Astrocyte of the cerebellum (primary cell): Measurements from ENCODE around the gene TMC4.
A peak's percentile ranks its signal among the peaks of the same experiment; 100 is the strongest.

ENCODE experiments used
- DNase-seq: peaks from one replicate; pipeline ENCODE4 v3.0.0-alpha.2; 2011; ENCODE audit warnings: low read depth
- H3K4me3 ChIP-seq: 2 replicates; pipeline ENCODE4 v1.5.1; 2011; ENCODE audit warnings: mild to moderate bottlenecking, low read depth, low read length, moderate library complexity
- in situ Hi-C: cut with HindIII; loops from 2 replicates; pipeline ENCODE4 v1.10.0; 2017; ENCODE audit warnings: low sequenced_read_pairs
- TF ChIP-seq, protein P1 (sequence below): IDR thresholded peaks from 2 replicates; pipeline ENCODE4 v1.5.1; 2012; ENCODE audit warnings: low read length, low read depth, moderate library complexity, mild to moderate bottlenecking; ENCODE audit errors: missing control alignments

TMC4 gene

DNA sequence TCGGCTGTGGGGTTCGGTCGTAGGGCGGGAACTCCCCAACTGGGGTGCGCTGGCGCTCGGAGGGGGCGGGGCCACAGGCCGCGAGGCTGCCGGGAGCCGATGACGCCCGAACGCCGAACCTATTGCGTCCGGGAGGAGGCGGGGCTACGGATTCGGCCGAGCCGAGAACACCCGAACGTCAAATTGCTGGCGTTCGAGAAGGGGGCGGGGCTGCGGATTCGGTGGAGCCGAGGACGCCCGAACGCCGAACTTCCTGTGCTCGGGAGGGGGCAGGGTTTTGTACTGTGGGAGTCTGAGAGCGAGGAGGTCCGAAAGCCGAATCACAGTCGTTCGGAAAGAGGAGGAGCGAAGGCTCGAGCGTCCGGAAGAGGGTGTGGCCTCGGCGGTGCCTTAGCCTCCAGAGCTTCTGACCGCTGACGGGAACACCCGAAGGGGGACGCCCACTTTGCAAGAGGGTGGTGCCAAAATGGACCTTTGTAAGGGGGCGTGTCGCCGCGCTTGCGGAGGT is 17.6 kb upstream of the TMC4 start:
- DNase-seq: peak; percentile 100
- in situ Hi-C loops: no loop called here
- TF ChIP-seq, protein P1, sequence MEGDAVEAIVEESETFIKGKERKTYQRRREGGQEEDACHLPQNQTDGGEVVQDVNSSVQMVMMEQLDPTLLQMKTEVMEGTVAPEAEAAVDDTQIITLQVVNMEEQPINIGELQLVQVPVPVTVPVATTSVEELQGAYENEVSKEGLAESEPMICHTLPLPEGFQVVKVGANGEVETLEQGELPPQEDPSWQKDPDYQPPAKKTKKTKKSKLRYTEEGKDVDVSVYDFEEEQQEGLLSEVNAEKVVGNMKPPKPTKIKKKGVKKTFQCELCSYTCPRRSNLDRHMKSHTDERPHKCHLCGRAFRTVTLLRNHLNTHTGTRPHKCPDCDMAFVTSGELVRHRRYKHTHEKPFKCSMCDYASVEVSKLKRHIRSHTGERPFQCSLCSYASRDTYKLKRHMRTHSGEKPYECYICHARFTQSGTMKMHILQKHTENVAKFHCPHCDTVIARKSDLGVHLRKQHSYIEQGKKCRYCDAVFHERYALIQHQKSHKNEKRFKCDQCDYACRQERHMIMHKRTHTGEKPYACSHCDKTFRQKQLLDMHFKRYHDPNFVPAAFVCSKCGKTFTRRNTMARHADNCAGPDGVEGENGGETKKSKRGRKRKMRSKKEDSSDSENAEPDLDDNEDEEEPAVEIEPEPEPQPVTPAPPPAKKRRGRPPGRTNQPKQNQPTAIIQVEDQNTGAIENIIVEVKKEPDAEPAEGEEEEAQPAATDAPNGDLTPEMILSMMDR: no peak
- H3K4me3 ChIP-seq: peak overlapping the region; percentile 72

DNA sequence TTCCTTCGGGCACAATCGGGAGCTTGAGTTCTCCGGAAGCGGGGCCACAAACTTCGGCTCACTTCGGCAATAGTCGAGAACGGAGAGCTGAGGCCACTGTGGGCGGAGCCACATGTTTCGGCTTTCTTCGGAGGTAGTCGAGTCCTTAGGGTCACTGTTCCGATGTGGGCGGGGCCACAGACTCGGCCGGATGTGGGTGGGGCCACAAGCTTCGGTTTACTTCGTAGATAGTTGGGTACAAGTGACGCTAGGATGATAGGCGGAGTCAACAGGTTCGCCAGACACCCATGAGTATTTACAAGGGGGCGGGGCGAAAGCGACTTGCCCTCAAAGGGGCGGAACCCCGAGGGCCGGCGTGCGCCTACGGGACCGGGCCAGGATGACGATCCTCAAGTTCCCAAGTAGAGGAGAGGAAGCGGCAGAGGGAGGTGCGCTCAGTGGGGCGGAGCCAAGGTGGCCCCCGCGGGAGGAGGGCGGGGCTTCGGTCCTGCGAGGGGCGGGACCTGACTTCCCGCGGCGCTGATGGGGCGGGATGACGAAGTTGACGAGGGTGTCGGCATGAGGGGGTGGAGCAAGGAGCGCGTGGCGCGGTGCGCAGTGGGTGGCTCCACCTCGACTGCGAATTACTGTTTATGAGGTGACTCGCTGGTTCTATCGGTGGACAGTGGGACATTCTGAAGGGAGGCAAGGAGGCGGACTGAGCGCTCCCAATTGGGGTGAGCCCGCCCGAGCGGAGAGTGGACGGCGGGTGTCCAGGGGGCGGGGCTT is 17.0 kb upstream of the TMC4 start:
- TF ChIP-seq, protein P1: no peak
- in situ Hi-C loops: no loop called here
- peak overlapping the region; percentile 72 for H3K4me3 ChIP-seq
- peak; percentile 100 for DNase-seq

DNA sequence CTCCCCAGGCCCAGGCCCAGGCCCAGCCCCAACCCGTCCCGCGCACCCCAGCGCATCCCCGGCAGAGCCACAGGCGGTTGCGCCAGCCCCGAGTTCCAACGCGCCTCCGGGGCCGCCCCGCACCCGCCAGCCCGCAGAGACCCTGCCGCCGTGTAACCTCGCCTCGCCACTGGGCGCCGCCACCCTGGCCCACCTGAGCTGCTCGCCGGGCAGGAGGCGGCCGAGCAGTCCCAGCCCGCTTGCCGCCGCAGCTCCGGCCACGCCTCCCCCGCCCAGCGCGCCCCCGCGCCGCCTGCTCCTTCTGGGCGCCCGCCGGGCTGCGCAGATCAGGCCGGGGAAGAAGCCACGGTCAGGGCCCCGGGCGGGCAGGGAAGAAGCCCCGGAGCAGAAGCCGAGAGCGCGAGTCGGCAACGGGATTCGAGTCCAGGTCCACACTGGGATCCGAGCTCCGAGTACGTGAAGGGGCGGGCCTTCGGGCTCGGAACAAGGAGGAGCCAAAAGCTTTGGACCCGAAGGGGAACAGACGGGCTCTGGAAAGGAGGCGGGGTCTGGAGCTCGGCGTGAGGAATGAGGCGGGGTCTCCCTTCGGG is 16.3 kb upstream of the TMC4 start, which contains the start of gene MBOAT7:
Gene MBOAT7 (minus strand): TSS at position 436 of the 590 bp plus-strand sequence. CDS start 1,072 bp downstream, outside the sequence.
- DNase-seq: no peak
- TF ChIP-seq, protein P1: peak; percentile 11
- peak within 1 kb of the TSS; percentile 72 for H3K4me3 ChIP-seq
- in situ Hi-C loops: no loop called here

DNA sequence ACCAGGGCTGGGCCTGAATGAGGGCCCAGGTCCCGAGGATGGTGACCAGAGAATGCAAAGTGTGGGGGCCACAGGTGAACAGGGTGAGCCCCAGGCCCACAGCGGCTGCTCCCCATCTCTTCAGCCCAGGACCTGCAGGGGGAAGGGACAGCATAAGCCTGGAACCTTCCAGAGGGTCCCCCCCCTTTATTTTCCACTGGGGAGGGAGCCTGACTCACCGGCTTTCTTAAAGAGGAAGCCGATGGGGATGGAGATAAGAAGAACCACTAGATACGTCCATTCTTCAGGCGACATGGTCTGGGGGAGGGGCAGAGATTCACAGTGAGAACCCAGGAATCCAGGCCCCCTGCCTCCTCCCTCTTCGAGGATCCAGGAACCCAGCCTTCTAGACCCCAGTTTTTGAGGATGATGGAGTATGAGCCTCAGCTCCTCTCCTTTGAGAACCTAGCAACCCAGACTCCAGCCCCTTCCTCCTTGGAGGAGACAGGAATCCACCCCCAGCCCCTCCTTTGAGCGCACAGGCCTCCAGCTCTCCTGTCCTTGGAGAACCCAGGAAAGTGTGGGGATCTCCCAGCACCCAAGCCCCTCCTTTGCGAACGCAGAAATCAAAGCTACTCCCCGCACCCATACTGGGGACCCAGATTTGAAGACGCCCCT is 15.4 kb upstream of the TMC4 start:
- DNase-seq: no peak
- TF ChIP-seq, protein P1: no peak
- peak overlapping the region; percentile 72 for H3K4me3 ChIP-seq
- in situ Hi-C loops: no loop called here

DNA sequence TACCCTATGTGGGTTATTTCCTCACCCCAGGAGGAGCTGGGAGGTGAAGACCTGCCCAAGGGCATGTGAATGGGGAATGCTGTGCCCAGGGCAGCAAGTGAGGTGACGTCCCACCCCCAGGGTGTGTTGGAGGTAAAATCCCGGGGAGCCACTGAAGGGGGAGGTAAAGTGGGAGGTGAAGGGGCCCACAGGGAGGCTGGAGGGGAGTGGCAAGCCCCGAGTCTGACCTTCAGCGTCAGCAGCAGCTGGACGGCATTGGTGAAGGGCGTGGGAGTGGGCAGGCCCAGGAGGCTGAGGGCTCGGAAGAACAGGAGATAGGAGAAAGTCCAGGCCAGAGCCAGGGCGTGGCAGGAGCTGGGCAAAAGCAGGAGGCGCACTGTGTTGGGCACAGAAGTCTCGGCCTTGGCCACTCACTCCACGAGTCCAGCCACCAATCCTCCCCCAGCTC is 14.0 kb upstream of the TMC4 start:
- no peak overlapping the region for H3K4me3 ChIP-seq
- TF ChIP-seq, protein P1: no peak
- in situ Hi-C loops: no loop called here
- DNase-seq: no peak

DNA sequence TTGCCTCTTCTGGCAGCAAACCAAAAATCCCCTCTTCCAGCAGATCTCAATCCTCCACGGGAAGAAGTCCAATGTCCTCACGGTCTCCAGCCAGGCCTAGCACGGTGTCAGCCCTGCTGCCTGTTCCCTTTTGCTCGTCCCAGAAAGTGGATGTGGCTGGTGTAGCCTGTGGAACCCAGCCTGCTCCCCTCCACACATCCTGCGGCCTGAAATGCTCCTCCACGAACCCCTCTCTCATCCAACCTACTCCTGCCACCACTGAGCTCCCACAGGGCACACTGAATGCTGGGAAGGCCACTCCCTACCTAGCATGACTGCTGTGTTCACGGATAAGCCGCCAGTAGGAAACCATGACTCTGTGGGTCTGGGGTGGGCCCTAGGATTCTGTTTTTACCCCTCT is 13.4 kb upstream of the TMC4 start:
- TF ChIP-seq, protein P1: no peak
- H3K4me3 ChIP-seq: no peak overlapping the region
- DNase-seq: no peak
- in situ Hi-C loops: no loop called here
